ENCODE data around the gene RAPSN. TPM values are rescaled to one million over a fixed set of nuclear protein-coding genes. Genes with fewer than 3 reads are reported as not detected.

The RAPSN gene
- total RNA-seq, 1 experiment from 2014 or later, result 2.0 TPM

DNA sequence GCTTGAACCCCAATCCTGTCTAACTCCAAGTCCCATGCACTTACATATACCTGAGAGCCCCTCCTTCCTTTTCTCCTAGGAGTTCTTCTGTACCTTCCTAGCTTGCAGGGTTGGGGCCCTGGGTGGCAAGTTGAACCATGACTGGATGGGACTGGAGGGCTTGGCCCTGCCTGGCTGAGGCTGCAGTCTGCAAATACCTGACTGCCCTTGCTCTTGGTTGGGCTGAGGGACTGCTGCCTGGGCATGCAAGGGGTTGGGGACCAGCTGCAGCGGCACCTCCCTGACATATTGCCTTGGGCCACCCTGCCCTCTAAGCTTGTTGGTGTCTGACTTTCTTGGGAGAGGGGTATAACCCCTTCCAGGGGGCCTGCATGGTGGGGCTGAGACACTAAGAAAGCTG is 50.4 kb downstream of the RAPSN start:
- H3K4me1 Mint-ChIP-seq (ENCODE audit: low read depth, unreplicated experiment), result no peaks in the 10 kb centered on the region
- BruUV-seq (replicated peaks), result no TSS peak
- H3K36me3 Mint-ChIP-seq (ENCODE audit: insufficient read depth, unreplicated experiment), result no peaks in the 10 kb centered on the region
- Histone ChIP-seq H3K4me1 (0 out of 2 replicates have a peak, but pooled peaks cover 4% of the 10 kb centered on the region), H3K4me3 (ENCODE audit: low read depth, low read length) (no peak overlapping the region), H3K27me3 (replicated peaks; ENCODE audit: control insufficient read depth, insufficient read depth, low read length) (no peaks in the 10 kb centered on the region), H3K9me3 (no peaks in the 10 kb centered on the region), H3K36me3 (ENCODE audit: control insufficient read depth, insufficient read depth, low read length) (no peaks in the 10 kb centered on the region)
- TF ChIP-seq, protein P1, sequence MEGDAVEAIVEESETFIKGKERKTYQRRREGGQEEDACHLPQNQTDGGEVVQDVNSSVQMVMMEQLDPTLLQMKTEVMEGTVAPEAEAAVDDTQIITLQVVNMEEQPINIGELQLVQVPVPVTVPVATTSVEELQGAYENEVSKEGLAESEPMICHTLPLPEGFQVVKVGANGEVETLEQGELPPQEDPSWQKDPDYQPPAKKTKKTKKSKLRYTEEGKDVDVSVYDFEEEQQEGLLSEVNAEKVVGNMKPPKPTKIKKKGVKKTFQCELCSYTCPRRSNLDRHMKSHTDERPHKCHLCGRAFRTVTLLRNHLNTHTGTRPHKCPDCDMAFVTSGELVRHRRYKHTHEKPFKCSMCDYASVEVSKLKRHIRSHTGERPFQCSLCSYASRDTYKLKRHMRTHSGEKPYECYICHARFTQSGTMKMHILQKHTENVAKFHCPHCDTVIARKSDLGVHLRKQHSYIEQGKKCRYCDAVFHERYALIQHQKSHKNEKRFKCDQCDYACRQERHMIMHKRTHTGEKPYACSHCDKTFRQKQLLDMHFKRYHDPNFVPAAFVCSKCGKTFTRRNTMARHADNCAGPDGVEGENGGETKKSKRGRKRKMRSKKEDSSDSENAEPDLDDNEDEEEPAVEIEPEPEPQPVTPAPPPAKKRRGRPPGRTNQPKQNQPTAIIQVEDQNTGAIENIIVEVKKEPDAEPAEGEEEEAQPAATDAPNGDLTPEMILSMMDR (IDR thresholded peaks at IDR 0.05; ENCODE audit: insufficient read depth in 1 of 2, low read depth in 1 of 2, low read length in 1 of 2, severe bottlenecking in 1 of 2, unreplicated experiment in 1 of 2), result no peak
- no peak overlapping the region for H3K27ac Mint-ChIP-seq (ENCODE audit: unreplicated experiment)
- no peak overlapping the region for H3K4me3 Mint-ChIP-seq (ENCODE audit: unreplicated experiment)
- DNase-seq, result no peak
- intact Hi-C loops (cut with micrococcal nuclease; ENCODE audit: unreplicated experiment), result no loop called here
- CTCF ChIA-PET, result no interaction called here
- no peaks in the 10 kb centered on the region for H3K27me3 Mint-ChIP-seq (ENCODE audit: insufficient read depth, unreplicated experiment)
- POLR2A ChIA-PET, result no interaction called here
- H3K9me3 Mint-ChIP-seq (ENCODE audit: unreplicated experiment), result no peaks in the 10 kb centered on the region

DNA sequence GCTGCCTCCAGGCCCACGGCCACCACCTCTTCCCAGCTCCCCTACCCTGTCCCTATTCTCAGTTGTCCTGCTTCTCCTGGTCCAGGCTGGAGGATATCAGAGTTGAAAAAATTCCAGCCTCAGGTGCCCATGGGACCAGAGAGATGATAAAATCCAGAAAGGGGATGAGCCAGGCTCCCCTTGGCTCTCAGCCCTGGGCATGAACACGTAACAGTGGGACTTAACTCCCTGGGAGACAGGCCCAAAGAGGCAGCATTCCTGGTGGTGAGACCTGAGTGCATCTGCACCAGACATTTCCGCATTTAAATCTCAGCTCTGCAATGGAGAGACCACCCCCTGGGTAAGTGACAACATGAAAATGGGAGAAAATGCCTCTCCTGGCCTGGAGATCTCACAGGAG is 50.9 kb downstream of the RAPSN start:
- Mint-ChIP-seq H3K27ac (ENCODE audit: unreplicated experiment) (no peak overlapping the region), H3K9me3 (ENCODE audit: unreplicated experiment) (no peaks in the 10 kb centered on the region), H3K4me3 (ENCODE audit: unreplicated experiment) (no peak overlapping the region), H3K4me1 (ENCODE audit: low read depth, unreplicated experiment) (no peaks in the 10 kb centered on the region), H3K27me3 (ENCODE audit: insufficient read depth, unreplicated experiment) (no peaks in the 10 kb centered on the region), H3K36me3 (ENCODE audit: insufficient read depth, unreplicated experiment) (no peaks in the 10 kb centered on the region)
- CTCF ChIA-PET, result no interaction called here
- no TSS peak for BruUV-seq (replicated peaks)
- DNase-seq, result no peak
- POLR2A ChIA-PET, result no interaction called here
- H3K9me3 ChIP-seq, result no peaks in the 10 kb centered on the region
- TF ChIP-seq, protein P1 (IDR thresholded peaks at IDR 0.05; ENCODE audit: insufficient read depth in 1 of 2, low read depth in 1 of 2, low read length in 1 of 2, severe bottlenecking in 1 of 2, unreplicated experiment in 1 of 2), result no peak
- 0 out of 2 replicates have a peak, but pooled peaks cover 4% of the 10 kb centered on the region for H3K4me1 ChIP-seq
- no peaks in the 10 kb centered on the region for H3K27me3 ChIP-seq (replicated peaks; ENCODE audit: control insufficient read depth, insufficient read depth, low read length)
- no peaks in the 10 kb centered on the region for H3K36me3 ChIP-seq (ENCODE audit: control insufficient read depth, insufficient read depth, low read length)
- no peak overlapping the region for H3K4me3 ChIP-seq (ENCODE audit: low read depth, low read length)
- intact Hi-C loops (cut with micrococcal nuclease; ENCODE audit: unreplicated experiment), result no loop called here

DNA sequence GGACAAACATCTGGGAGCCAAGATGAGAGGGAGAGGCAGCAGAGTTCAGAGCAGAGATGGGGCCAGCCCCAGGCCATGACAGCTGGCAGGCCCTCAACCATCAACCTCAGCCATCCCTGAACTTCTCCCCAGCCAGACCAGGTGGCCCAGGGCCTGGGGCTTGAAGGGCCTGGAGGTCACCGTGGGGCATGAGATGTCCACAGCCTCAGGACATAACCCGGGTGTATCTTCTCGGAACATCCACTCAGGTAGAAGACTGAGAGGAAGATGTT is 53.0 kb downstream of the RAPSN start:
- CTCF ChIA-PET, result no interaction called here
- BruUV-seq (replicated peaks), result no TSS peak
- Mint-ChIP-seq H3K36me3 (ENCODE audit: insufficient read depth, unreplicated experiment) (no peaks in the 10 kb centered on the region), H3K4me3 (ENCODE audit: unreplicated experiment) (no peak overlapping the region), H3K27ac (ENCODE audit: unreplicated experiment) (no peak overlapping the region), H3K27me3 (ENCODE audit: insufficient read depth, unreplicated experiment) (no peaks in the 10 kb centered on the region), H3K4me1 (ENCODE audit: low read depth, unreplicated experiment) (no peaks in the 10 kb centered on the region), H3K9me3 (ENCODE audit: unreplicated experiment) (no peaks in the 10 kb centered on the region)
- DNase-seq, result no peak
- Histone ChIP-seq H3K27me3 (replicated peaks; ENCODE audit: control insufficient read depth, insufficient read depth, low read length) (no peaks in the 10 kb centered on the region), H3K4me3 (ENCODE audit: low read depth, low read length) (no peak overlapping the region), H3K36me3 (ENCODE audit: control insufficient read depth, insufficient read depth, low read length) (no peaks in the 10 kb centered on the region), H3K4me1 (0 out of 2 replicates have a peak, but pooled peaks cover 4% of the 10 kb centered on the region), H3K9me3 (no peaks in the 10 kb centered on the region)
- POLR2A ChIA-PET, result no interaction called here
- TF ChIP-seq, protein P1 (IDR thresholded peaks at IDR 0.05; ENCODE audit: insufficient read depth in 1 of 2, low read depth in 1 of 2, low read length in 1 of 2, severe bottlenecking in 1 of 2, unreplicated experiment in 1 of 2), result no peak
- intact Hi-C loops (cut with micrococcal nuclease; ENCODE audit: unreplicated experiment), result no loop called here

All from Caco-2 (cell line).